DOHH2 (cell line): Measurements from ENCODE around the gene SMC1B.

ENCODE experiments used
- EZH2phosphoT487 ChIP-seq: fragments of 200-600 bp; sonication (generic); IDR thresholded peaks from 2 replicates; pipeline ENCODE4 v1.6.1; 2017; ENCODE audit warnings: borderline replicate concordance, mild to moderate bottlenecking, antibody characterized with exemption, low read length, moderate library complexity, mixed read lengths
- TF ChIP-seq, protein P1 (sequence below): fragments of 200-600 bp; sonication (generic); IDR thresholded peaks from one replicate; pipeline ENCODE4 v1.5.1; 2014; ENCODE audit warnings: antibody characterized with exemption, mild to moderate bottlenecking, low read depth, low read length; ENCODE audit not compliant: poor library complexity, severe bottlenecking

DNA sequence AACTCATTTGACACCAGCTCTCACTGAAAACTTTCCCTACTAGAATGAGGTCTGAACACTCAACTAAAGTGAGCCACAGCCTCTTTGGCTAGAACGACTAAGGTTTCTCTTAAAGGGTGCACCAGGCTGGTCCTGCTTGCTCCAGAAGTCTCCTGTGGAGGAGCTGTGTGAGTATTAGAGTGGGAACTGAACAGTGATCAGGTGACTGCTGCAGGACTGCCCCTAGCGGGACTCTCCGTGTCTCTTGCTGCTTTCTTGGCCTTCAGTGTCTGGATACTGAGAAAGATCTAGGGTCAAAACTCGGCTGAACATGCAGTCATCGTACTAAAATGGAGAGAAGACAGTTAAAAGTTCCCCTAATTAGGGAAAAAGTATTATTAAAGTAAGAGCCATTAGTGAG, 69.1 kb downstream of the SMC1B start:
- TF ChIP-seq, protein P1, sequence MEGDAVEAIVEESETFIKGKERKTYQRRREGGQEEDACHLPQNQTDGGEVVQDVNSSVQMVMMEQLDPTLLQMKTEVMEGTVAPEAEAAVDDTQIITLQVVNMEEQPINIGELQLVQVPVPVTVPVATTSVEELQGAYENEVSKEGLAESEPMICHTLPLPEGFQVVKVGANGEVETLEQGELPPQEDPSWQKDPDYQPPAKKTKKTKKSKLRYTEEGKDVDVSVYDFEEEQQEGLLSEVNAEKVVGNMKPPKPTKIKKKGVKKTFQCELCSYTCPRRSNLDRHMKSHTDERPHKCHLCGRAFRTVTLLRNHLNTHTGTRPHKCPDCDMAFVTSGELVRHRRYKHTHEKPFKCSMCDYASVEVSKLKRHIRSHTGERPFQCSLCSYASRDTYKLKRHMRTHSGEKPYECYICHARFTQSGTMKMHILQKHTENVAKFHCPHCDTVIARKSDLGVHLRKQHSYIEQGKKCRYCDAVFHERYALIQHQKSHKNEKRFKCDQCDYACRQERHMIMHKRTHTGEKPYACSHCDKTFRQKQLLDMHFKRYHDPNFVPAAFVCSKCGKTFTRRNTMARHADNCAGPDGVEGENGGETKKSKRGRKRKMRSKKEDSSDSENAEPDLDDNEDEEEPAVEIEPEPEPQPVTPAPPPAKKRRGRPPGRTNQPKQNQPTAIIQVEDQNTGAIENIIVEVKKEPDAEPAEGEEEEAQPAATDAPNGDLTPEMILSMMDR = no peak
- no peak for TF ChIP-seq EZH2phosphoT487
